C4-2B (cell line): ENCODE measurements around the gene THBS3.

Source experiments
- CTCF ChIP-seq: fragments of 450-650 bp; conservative IDR thresholded peaks from 2 replicates; pipeline ENCODE4 v1.5.1; 2017; ENCODE audit warnings: mild to moderate bottlenecking
- ZFX ChIP-seq: fragments of 450-650 bp; IDR thresholded peaks from 2 replicates; pipeline ENCODE4 v1.6.1; 2017

GRCh38 chr1:155178441-155179111, 29.1 kb downstream of the THBS3 start:
- TF ChIP-seq CTCF (no peak), ZFX (no peak)
